ENCODE data around the gene NTNG1. TPM values are rescaled to one million over a fixed set of nuclear protein-coding genes. Genes with fewer than 3 reads are reported as not detected.
"Not testable (repeated sequence)": the region's sequence is repeated elsewhere in the genome, so short reads cannot be mapped to it uniquely, and the experiment has no call there.

Gene NTNG1
- total RNA-seq, 1 donor from 2014 or later = 0.38 TPM

DNA sequence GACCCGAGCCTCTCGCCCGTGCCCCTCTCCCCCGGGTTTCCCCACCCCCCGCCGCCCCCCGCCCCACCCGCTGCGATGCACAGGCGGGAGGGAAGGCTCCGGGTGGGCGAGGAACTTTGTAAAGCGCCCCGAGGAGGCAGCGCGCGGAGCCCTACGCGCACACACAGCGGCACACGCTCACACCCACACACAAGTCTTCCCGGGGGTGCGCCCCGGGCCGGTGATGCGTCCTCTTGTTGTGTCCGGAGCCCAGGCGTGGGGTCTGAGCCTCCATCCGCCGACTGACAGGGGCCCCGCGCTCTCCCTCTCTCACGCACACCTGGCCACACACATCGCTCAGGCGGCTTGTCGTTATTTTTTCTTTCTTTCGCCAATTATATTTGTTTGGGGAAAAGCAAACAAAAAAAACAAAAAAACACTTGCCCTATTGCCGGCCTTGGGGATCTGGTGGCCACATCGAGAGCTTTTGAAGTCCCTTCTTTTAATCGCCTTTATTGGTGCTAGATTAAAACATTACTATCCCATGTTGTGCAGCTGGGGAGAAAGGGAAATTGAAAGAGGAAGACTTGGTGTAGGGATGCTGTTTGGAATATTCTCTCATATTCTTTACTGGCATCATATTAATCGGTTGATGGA is 770 bp downstream of the NTNG1 start:
- DNase-seq (ENCODE audit: missing footprints) (peak; percentile 64), ATAC-seq (no peak)

DNA sequence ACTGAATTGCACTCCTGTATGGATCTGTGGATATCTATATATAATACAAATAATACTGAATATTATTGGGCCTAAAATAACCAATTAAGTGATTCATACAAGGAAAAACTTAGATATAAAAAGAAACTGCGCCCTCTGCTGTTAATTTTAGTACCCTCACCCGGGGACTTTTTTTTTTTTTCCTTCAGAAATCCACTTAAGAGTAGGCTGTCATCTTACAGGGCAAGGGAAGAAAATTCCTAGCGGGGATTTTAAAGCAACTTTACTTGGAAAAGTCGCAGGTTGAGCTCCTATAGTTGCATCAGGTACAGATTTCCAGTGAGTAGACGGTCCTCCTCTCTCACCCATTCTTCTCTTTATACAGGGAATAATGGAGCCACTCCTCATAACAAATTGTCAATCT is 1.3 kb downstream of the NTNG1 start:
- intact Hi-C loops (cut with DNase I) = no loop called here
- DNase-seq (ENCODE audit: missing footprints) (no peak), ATAC-seq (no peak)

More for the DNA sequence above, 770 bp downstream of the NTNG1 start:
- intact Hi-C loops (cut with DNase I) = no loop called here

DNA sequence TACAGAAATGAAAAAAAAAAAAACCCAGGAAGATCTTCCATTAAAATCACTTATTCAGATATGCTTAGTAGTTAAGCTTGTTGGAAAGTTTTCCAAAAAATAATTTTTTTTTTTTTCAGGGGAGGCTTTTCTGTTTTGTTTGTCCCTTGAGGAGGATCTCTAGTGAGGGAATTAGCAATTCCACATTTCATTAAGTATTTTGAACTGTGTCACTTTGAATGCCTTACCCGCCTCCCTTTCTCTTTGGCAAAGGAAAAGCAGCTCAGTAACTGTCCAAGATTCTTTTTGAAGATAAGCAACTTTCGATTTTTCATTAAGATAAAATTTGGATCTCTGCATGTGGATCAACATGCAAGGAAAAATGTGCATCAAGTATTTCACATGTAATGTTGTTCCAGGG is 1.8 kb downstream of the NTNG1 start:
- DNase-seq (ENCODE audit: missing footprints) = no peak
- intact Hi-C loops (cut with DNase I) = no loop called here
- no peak for ATAC-seq

DNA sequence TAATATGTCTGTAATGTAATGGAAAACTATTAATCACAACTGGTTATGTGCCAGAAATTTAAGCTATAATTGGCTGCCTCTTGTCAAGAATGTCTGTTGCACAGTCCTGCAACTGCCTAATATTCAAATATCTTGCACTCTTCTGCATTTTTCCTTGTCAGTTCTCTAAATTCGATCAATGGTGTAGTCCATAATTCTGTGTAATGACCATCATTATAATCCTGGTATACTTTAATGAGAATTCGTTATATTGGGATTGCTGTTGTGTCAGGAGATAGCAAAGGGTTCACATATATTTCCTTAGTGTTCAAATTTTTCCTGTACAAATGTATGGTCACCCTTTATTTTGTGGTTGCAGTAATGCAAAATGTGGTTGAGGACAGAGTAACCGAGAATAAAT is 4.8 kb downstream of the NTNG1 start:
- intact Hi-C loops (cut with DNase I) = no loop called here
- ATAC-seq (no peak), DNase-seq (ENCODE audit: missing footprints) (no peak)

DNA sequence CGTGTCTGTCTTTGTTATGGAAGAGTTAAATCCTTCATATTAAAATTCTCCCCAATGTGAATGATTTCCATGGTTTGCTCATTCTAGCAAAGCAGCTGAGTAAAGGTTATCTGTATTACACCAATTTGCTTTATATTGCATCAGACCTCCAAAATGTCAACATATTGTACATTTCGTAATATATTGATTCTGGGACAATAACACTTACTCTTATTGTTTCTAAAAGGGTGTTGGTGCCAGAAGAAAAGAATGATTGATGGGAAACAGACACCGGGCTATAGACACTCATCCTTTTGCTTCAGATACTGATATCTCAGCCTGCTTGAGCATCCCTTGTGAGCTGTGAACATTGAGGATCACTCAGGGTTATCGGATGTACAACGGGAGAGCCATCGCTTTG is 7.0 kb downstream of the NTNG1 start:
- intact Hi-C loops (cut with DNase I) = no loop called here
- DNase-seq (ENCODE audit: missing footprints) (no peak), ATAC-seq (no peak)

DNA sequence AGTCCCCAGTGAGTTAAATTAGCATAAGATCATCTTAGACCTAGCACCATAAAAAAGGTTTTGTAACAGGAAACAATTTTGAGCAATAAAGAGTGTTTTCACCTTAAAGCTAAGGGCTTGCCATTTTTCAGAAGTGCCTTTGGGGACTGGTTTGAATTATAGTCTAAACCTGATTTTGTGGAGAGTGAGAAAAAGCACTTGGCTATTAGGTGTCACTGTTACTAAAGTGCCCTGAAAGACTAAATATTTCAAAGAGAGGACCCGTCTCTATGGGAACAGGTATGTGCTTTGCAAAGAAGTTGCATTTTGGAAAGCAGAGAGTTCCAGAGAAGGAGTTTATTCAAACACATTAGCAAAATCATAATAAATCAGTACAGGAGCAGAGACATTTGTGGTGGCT is 9.1 kb downstream of the NTNG1 start:
- ATAC-seq = no peak
- DNase-seq (ENCODE audit: missing footprints) = no peak
- intact Hi-C loops (cut with DNase I) = no loop called here

DNA sequence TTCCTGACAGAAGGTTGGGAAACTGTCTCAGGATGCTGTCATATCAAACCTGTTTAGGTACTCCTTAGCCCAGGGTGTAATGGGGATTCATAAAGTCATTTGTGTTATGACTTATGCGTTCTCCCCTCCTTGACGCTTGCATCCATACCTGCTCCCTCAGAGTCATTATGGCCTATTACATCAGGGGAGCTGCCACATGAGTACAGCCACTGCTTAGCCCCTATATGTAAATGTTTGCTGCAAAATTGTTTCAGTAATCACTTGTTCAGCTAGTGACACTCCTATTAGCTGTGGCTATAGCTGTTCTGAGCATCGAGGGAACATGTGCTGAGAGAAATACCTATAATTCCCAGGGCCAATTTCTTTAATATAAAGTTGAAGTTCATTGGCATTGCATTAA is 10.5 kb downstream of the NTNG1 start:
- DNase-seq (ENCODE audit: missing footprints) = no peak
- no peak for ATAC-seq
- intact Hi-C loops (cut with DNase I) = no loop called here

DNA sequence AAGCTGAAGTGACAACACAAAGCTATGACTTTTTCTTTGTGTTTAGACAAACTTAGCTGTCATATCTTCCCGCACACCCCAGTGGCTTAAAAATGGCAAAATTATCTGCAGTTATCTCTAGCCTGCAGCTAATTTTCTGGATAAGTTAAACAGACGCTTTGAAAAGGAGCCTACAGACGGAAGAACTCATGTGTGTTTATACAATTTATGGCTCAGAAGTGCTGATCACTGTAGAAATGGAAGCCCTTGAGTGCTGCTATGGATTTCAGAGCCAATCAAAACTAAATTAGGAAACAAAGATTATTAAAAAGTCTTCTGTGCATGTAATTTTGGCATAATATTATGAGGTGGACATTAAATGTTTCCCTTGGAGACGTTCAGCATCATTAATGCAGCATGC is 11.6 kb downstream of the NTNG1 start:
- intact Hi-C loops (cut with DNase I) = no loop called here
- no peak for ATAC-seq
- no peak for DNase-seq (ENCODE audit: missing footprints)

DNA sequence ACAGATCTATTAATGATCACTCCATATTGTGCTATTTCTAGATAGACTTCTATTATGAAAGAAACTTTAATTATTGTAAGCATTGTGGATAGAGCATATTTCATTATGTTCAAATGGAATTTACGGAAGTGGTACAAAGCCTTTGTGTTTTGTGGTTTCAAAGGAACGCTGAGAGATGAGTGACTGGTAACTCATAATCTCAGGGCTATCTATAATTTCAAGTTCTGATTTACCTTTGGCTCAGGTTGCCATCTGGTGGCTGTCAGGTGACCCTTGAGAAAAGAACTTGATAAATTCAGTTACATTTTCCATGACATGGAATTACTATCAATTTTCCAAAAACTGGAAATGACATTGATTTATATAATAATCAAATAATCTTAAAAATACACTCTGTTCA is 12.2 kb downstream of the NTNG1 start:
- intact Hi-C loops (cut with DNase I) = no loop called here
- no peak for ATAC-seq
- no peak for DNase-seq (ENCODE audit: missing footprints)

DNA sequence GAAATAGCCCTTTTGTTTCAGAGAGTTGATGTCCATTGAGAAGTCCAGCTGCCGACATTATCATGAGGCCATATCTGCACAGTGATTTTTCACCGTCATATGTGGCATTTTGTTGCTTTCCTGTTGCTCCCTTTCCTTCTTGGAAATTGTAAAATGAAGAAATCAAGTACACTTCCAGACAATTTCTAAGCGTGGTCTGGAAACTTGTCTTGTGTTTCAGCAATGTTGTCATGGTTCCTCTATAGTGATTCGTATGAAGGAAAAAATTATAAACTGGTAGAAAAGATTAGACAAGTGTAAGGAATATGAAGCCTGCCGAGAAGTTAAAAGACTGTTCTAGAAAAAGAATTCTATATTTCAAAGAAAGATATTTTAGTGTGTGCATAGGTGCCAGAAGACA is 17.7 kb downstream of the NTNG1 start:
- no peak for DNase-seq (ENCODE audit: missing footprints)
- no peak for ATAC-seq

DNA sequence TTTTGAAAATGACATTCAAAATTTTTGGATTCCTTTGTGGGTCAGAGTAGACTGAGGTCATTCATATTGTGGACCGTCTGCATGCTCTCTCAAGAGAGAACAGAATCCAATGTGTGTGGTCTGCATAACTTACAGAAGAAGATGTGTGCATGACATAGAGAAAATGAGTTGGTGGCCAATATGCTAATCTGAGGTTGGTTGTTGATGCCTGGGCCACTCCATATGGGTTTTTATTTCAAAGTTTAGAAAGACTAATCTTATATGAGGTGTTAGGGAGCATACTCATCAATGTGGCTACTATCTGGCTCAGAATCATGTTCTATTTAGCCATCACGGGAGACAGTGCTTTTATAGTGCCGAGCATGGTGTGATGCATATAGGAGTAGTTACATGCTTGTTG is 18.2 kb downstream of the NTNG1 start:
- no peak for DNase-seq (ENCODE audit: missing footprints)
- no peak for ATAC-seq
- intact Hi-C loops (cut with DNase I) = no loop called here

More for the DNA sequence above, 17.7 kb downstream of the NTNG1 start:
- intact Hi-C loops (cut with DNase I) = no loop called here

DNA sequence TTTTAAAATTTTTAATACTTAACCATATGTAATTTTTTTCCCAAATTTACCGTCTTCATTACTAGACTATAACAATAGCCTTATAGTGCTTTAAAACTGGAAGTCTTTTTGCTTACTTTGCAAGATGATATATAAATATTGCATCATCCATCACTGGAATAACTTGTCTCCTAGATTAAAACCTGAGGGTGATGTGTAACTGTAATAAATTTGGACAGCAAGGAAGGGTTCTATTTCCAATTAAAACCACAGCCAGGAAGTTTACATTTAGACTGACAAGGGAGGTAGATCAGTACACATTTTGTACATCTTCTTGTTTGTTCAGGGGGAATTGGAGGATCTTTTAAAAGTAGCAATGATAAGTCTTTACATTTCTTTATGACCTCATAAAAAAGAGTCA is 21.9 kb downstream of the NTNG1 start:
- ATAC-seq = no peak
- intact Hi-C loops (cut with DNase I) = no loop called here
- DNase-seq (ENCODE audit: missing footprints) = no peak

DNA sequence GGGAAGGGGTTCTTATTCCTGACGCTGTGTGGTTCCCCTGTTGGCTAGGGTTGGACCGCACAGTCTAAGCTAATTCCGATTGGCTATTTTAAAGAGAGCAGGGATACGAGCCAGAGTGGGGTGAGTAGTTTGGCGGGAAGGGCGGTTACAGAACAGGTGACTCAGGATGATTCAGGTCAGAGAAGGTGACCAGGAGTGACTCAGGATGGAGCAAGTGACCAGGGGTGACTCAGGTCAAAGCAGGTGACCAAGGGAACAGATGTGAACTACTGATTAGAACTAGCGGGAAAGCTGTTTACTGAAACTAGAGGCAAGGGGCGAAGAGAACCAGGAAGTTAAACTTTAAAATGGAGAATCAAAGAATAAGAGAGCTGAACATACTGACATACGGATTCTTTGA is 24.1 kb downstream of the NTNG1 start:
- intact Hi-C loops (cut with DNase I); DNase-seq (ENCODE audit: missing footprints); ATAC-seq: not testable (repeated sequence)

DNA sequence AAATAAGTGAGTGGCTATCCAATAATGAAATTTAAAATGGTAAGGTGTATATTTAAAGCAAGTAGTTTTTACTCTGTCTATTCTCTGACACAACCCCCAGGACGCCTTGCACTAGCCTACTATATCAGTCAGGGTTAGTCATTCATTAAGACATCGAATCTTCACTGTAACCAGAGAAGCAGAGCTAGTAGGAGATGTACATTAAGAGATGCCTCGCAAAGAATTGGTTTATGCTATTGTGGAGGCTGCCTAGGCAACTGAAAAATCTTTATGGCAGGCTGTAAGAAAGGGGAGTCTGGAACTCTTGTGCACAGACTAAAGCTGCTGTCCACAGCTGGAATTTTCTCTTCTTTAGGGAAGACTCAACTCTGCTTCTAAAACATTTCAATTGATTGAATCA is 28.8 kb downstream of the NTNG1 start:
- intact Hi-C loops (cut with DNase I) = no loop called here
- no peak for ATAC-seq

DNA sequence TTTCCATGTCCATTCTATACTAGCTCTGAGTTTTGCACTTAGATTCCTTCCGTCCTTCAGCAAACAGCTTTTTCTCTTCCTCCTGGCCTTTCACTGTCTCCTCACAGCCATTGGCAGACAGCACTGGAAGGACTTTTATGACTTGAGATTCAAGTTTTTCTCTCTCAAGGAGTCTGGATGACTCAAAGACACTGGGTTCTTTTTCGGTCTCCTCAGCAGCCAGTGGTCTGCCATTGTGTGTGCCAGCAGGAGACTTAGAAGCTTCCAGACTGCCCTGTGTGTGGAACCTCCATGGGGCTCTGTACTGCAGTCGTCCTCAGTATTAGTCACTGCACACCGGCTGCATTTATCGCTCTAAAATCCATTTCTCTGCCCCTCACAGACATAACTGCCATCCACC is 30.5 kb downstream of the NTNG1 start:
- ATAC-seq = no peak
- intact Hi-C loops (cut with DNase I) = no loop called here
- no peak for DNase-seq (ENCODE audit: missing footprints)

More for the DNA sequence above, 28.8 kb downstream of the NTNG1 start:
- no peak for DNase-seq (ENCODE audit: missing footprints)

DNA sequence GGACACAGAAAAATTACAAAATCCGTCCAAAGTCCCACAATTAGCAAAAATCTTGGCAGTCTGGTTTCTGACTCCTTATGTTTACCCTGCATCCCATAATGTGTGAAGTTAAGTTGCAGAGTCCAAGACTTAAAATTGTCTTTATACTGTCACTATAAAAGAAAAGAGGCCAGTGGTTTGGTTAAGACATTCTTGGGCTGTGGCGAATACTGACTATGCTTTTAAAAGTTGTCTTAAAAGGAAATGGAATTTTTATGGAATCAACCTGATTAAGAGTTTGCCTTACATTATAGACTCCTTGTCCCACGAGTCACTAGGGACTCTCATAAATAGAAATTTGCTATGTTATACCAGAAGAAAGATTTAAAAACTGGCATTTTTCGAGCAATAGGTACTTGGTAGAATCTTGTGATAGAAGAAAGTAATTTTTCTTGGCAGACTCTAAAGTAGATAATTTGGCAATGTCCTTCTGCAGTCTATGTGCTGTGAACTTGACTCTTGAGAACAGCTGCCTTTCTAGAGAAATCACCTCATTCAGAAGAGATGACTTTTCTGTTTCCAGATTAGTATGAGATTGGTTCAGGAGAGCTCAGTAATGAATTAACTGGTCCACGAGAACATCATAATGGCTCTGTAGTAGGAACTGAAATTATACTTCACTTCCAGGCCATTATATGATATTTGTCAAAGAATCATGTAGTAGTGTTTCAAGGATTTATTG is 31.8 kb downstream of the NTNG1 start:
- ATAC-seq (no peak), DNase-seq (ENCODE audit: missing footprints) (no peak)
- intact Hi-C loops (cut with DNase I) = no loop called here

DNA sequence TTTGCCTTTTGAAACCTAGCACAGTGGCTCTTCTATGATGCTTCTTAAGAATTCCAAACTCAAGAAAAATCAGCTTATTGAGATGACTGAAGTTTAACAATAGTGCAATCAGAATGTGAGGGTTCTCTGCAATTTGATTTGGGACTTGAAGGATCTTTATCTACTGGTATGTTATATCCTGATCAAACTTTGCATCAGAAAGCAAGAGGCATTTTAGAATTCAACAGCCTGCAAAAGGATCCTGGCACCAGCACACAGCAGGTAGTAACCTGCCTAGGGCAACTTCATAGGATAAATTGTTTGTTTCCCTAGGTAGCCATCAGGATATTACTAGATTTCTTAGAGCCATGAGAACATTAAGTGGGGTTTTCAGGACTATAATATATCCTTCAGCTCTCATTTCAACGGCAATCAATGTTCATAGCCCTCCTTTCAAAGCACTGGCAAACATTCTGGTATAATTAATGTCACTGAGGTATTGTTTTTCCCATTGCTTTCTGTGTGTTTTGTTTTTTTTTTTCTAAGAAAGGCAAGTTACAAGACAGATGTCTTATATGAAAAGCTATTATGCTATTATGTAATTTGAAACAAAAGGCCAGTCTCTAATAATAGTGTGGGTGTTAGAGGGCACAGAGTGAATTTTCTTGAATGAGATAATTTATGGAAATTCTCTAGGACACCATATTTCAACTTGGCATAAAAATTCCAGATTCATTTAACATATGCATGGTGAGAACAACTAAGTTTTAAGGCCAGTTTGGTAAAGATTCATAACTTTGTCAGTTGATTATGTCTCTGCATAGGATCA is 34.5 kb downstream of the NTNG1 start:
- intact Hi-C loops (cut with DNase I) = no loop called here
- ATAC-seq (no peak), DNase-seq (ENCODE audit: missing footprints) (no peak)

DNA sequence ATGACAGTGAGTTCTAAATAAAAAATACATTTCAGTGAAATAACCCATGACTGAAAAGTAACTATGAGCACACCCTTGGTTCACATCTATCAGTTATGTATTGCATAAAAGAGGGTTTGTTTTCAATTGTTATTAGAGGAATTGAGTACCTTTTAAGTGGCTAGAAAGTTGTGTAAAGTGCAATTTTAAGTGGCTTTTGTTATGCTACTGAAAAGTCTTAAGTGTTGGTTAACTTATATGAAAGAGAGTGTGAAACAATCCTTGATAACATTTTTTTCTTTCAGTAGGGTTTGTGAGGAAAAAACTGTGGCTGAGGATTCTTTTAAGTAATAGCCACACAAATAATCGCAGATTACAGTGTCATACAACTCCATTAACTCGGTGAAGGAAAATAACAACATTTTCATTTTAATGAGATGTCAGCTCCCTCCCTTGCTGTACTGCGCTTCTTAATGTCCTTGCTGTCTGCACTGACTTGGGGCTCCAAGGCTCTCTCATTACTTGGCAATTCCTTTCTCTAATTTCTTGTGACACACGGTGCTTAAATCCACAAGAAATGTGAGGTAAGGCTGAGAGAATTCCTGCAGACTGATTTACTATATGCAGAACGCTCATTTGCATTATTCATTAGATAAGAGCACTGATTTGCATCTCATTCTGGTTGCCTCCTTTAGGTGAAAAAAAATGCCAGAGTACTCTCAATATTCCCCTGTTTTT is 40.6 kb downstream of the NTNG1 start:
- intact Hi-C loops (cut with DNase I) = no loop called here
- DNase-seq (ENCODE audit: missing footprints) = no peak
- no peak for ATAC-seq

DNA sequence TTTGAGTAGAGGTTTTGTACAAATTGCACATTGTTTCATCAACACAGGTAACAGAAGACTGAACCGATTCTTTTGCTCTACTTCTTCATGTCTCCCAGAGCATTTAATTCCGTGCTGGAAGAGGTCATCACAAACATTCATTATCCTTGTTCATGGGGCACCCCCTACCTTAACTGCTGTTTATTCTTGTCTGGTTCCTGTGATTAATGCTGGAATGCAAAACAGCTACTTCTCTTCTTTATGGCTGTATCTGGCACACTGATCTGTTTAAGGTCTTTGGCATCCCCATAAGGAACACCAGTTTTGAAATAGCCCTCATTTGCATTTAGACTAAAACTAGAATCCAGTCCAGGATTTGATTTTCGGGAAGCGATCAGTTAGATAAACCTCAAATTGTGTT is 42.2 kb downstream of the NTNG1 start:
- intact Hi-C loops (cut with DNase I) = no loop called here
- ATAC-seq = no peak
- DNase-seq (ENCODE audit: missing footprints) = no peak

Measured in Right ventricle myocardium inferior (tissue), 1 donor.